Esophagus squamous epithelium (tissue), 5 donors: ENCODE results near the gene PHF2. TPM values are rescaled to one million over a fixed set of nuclear protein-coding genes. Genes with fewer than 3 reads are reported as not detected.

Experiments used
- DNase-seq: peaks from one replicate; lab custom pipeline; 2025; lab: John Stamatoyannopoulos, UW
- H3K27ac ChIP-seq, 4 donors: fragments of 200-600 bp; sonication (generic); one replicate each; pipeline ENCODE4 v1.5.1; 2016 to 2019; ENCODE audit warnings: mild to moderate bottlenecking in 1 of 4
- H3K27me3 ChIP-seq, 4 donors: fragments of 200-600 bp; sonication (generic); 1 replicate in 3 of 4; 2 replicates in 1 of 4; pipeline versions ENCODE4 v1.5.1 to v1.6.0; 2017 to 2021; ENCODE audit warnings: antibody characterized with exemption in 1 of 4
- H3K36me3 ChIP-seq, 3 donors: fragments of 200-600 bp; sonication (generic); one replicate each; pipeline ENCODE4 v1.5.1; 2016 to 2019
- H3K4me1 ChIP-seq, 3 donors: fragments of 200-600 bp; sonication (generic); one replicate each; pipeline ENCODE4 v1.5.1; 2017 to 2019
- H3K4me3 ChIP-seq, 4 donors: fragments of 200-600 bp; sonication (generic); 1 replicate in 3 of 4; 2 replicates in 1 of 4; pipeline ENCODE4 v1.5.1; 2016 to 2019; ENCODE audit warnings: mild to moderate bottlenecking in 2 of 4, moderate library complexity in 1 of 4
- H3K9me3 ChIP-seq, 3 donors: fragments of 200-600 bp; sonication (generic); one replicate each; pipeline ENCODE4 v1.5.1; 2016 to 2019
- CTCF ChIP-seq, 6 experiments: fragments of 450-650 bp in 4 of 6; fragments of 200-600 bp in 2 of 6; sonication (generic) in 2 of 6; IDR thresholded peaks; one replicate each; pipeline ENCODE4 v1.5.1; 2016 to 2019; ENCODE audit warnings: antibody characterized with exemption in 6 of 6, mild to moderate bottlenecking in 4 of 6, moderate library complexity in 4 of 6
- POLR2A ChIP-seq, 4 donors: fragments of 450-650 bp; IDR thresholded peaks; one replicate each; pipeline ENCODE4 v1.6.1; 2017; ENCODE audit warnings: antibody characterized with exemption in 4 of 4, mild to moderate bottlenecking in 4 of 4, moderate library complexity in 3 of 4
- WGBS, 2 donors: methylation state at CpG; one replicate each; pipeline ENCODE4 v1.1.5; 2018; 5-methylcytosine and 5-hydroxymethylcytosine counted together
- intact Hi-C: fragments of 100-400 bp; cut with DNase I; formaldehyde crosslinking; loops from one replicate; pipeline ENCODE4 v1.15.0; 2022
- total RNA-seq, 4 donors: library from RNA; depleted of rRNA; stranded (reverse); fragments of >200 nt; gene quantifications; one replicate each; pipeline ENCODE4 v1.1.0, GENCODE V29; 2016
- donor health status: DM: yes; HTN: yes; CAD: no.

The PHF2 gene
- total RNA-seq, 4 donors from 2014 or later, result 13.3 to 22.6 (median 17.5) TPM

- no peak overlapping the region for H3K4me3 ChIP-seq
- peaks cover 8 to 65% (median 19%) of the 10 kb centered on the region in 3 donors for H3K4me1 ChIP-seq
- H3K36me3 ChIP-seq, result no peaks in the 10 kb centered on the region
- no peaks in the 10 kb centered on the region for H3K9me3 ChIP-seq
- intact Hi-C loops, result no loop called here
- H3K27me3 ChIP-seq, result no peaks in the 10 kb centered on the region
- WGBS, 2 donors, result 89% methylated on average over 5 of the region's 8 CpGs; no CpG with 5 or more reads in 1 of the 2 donors
- DNase-seq, result no peak
- H3K27ac ChIP-seq, result no peak overlapping the region
- TF ChIP-seq CTCF (IDR thresholded peaks at IDR 0.05), result no peak
- no peak for TF ChIP-seq POLR2A (IDR thresholded peaks at IDR 0.05)
Measured at GRCh38 chr9:93592008-93592642, 15.7 kb downstream of the PHF2 start.

- DNase-seq, result no peak
- intact Hi-C loops, result no loop called here
- H3K4me1 ChIP-seq, result peaks cover 8 to 60% (median 19%) of the 10 kb centered on the region in 3 donors
- H3K36me3 ChIP-seq, result no peaks in the 10 kb centered on the region
- no peaks in the 10 kb centered on the region for H3K27me3 ChIP-seq
- H3K27ac ChIP-seq, result no peak overlapping the region
- TF ChIP-seq CTCF (IDR thresholded peaks at IDR 0.05), result peak in 2 of 6 experiments; percentile 10 to 20
- TF ChIP-seq POLR2A (IDR thresholded peaks at IDR 0.05), result no peak
- WGBS, 2 donors, result 80% methylated on average over 1 of the region's 2 CpGs; no CpG with 5 or more reads in 1 of the 2 donors
- no peak overlapping the region for H3K4me3 ChIP-seq
- no peaks in the 10 kb centered on the region for H3K9me3 ChIP-seq
Measured at GRCh38 chr9:93592643-93593021, 16.2 kb downstream of the PHF2 start.

- Histone ChIP-seq H3K4me1 (peaks cover 8 to 59% (median 19%) of the 10 kb centered on the region in 3 donors), H3K9me3 (no peaks in the 10 kb centered on the region), H3K27ac (no peak overlapping the region), H3K27me3 (no peaks in the 10 kb centered on the region), H3K4me3 (no peak overlapping the region), H3K36me3 (no peaks in the 10 kb centered on the region)
- TF ChIP-seq POLR2A (IDR thresholded peaks at IDR 0.05), result no peak
- no peak for TF ChIP-seq CTCF (IDR thresholded peaks at IDR 0.05)
- intact Hi-C loops, result no loop called here
- DNase-seq, result no peak
- WGBS, 2 donors, result 63 to 72% methylated on average over 2 of the region's 2 CpGs
Measured at GRCh38 chr9:93593144-93593658, 16.8 kb downstream of the PHF2 start.

GRCh38 chr9:93594041-93594756 lies 17.8 kb downstream of the PHF2 start:
- TF ChIP-seq CTCF (IDR thresholded peaks at IDR 0.05), result no peak
- no peak for TF ChIP-seq POLR2A (IDR thresholded peaks at IDR 0.05)
- Histone ChIP-seq H3K36me3 (no peaks in the 10 kb centered on the region), H3K27me3 (no peaks in the 10 kb centered on the region), H3K9me3 (no peaks in the 10 kb centered on the region), H3K4me1 (peaks cover 8 to 59% (median 25%) of the 10 kb centered on the region in 3 donors), H3K27ac (no peak overlapping the region), H3K4me3 (no peak overlapping the region)
- intact Hi-C loops, result no loop called here
- no peak for DNase-seq
- 57 to 90% methylated on average over 2 to 5 of the region's 9 CpGs for WGBS, 2 donors

GRCh38 chr9:93595461-93595860 lies 19.1 kb downstream of the PHF2 start:
- DNase-seq, result no peak
- Histone ChIP-seq H3K9me3 (no peaks in the 10 kb centered on the region), H3K36me3 (no peaks in the 10 kb centered on the region), H3K4me3 (no peak overlapping the region), H3K27me3 (no peaks in the 10 kb centered on the region), H3K4me1 (peaks cover 8 to 60% (median 30%) of the 10 kb centered on the region in 3 donors), H3K27ac (no peak overlapping the region)
- TF ChIP-seq POLR2A (IDR thresholded peaks at IDR 0.05), result no peak
- TF ChIP-seq CTCF (IDR thresholded peaks at IDR 0.05), result no peak
- intact Hi-C loops, result no loop called here
- WGBS, 2 donors, result 89 to 98% methylated on average over 5 of the region's 5 CpGs
